GM12872 (cell line): ENCODE data around the gene PDIA6.

Experiments
- TF ChIP-seq, protein P1 (sequence below): IDR thresholded peaks from 3 replicates; pipeline ENCODE4 v1.5.1; 2011; ENCODE audit warnings: low read depth, mild to moderate bottlenecking, low read length, moderate library complexity; ENCODE audit not compliant: insufficient read depth

Gene PDIA6

DNA sequence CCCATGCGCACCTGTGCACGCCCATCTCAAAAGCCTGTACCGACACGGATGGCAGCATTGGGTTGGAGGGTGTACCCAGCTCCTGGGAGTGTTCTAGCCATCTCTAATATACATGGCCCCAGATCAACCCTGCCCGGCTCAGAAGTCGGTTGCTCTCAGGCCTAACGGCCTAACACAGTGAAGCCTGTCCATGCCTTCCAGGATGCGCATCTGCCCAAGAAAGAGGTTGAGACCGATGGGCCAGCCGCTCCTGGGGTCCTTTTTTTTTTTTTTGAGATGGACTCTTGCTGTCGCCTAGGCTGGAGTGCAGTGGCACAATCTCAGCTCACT is 32.1 kb downstream of the PDIA6 start:
- TF ChIP-seq, protein P1, sequence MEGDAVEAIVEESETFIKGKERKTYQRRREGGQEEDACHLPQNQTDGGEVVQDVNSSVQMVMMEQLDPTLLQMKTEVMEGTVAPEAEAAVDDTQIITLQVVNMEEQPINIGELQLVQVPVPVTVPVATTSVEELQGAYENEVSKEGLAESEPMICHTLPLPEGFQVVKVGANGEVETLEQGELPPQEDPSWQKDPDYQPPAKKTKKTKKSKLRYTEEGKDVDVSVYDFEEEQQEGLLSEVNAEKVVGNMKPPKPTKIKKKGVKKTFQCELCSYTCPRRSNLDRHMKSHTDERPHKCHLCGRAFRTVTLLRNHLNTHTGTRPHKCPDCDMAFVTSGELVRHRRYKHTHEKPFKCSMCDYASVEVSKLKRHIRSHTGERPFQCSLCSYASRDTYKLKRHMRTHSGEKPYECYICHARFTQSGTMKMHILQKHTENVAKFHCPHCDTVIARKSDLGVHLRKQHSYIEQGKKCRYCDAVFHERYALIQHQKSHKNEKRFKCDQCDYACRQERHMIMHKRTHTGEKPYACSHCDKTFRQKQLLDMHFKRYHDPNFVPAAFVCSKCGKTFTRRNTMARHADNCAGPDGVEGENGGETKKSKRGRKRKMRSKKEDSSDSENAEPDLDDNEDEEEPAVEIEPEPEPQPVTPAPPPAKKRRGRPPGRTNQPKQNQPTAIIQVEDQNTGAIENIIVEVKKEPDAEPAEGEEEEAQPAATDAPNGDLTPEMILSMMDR = no peak

GRCh38 chr2:10779776-10780490 is 32.7 kb downstream of the PDIA6 start:
- TF ChIP-seq, protein P1 = no peak

- TF ChIP-seq, protein P1 = no peak
Observed at GRCh38 chr2:10778724-10779115, 33.9 kb downstream of the PDIA6 start.

DNA sequence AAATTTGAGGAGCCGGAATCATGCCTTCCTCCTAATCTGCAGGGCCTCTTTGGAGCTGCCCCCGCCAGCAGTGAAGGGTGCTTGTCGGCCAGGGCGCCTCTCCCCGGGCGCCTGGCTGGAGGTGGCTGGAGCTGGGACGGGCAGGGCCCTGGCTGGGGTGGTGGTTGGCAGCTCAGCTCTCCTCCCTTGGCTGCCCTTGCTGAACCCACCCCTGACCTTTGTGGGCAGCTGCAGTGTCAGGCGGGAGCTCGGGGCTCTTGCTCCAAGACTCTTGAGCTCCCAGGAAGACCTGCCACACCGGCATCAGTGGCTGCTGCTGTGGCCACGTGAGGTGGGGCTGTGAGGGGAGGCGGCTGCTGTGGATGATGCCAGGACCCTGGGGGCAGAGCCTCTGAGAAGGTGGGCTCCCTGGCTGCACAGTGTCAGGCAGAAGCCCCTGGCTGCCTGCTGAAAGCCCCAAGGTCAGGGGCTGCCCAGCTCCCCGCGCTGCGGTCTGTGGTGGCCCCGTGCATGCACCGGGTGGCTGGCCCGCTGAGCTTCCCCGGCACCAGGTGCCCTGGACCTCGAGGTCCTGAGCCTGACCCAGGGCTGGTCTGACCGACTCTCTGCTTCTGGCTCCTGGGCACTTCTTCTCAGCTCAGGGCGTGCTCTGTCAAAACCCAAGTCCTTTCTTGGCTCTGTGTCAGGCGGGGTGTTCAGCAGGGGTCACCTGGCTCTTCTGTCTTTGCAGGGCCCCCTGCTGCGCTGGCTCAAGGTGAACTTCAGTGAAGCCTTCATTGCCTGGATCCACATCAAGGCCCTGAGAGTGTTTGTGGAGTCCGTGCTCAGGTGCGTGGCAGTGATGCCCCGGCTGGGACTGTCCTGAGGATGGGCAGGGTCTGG is 34.5 kb downstream of the PDIA6 start:
- TF ChIP-seq, protein P1 = no peak

GRCh38 chr2:10777111-10777841 is 35.3 kb downstream of the PDIA6 start:
- TF ChIP-seq, protein P1 = no peak

DNA sequence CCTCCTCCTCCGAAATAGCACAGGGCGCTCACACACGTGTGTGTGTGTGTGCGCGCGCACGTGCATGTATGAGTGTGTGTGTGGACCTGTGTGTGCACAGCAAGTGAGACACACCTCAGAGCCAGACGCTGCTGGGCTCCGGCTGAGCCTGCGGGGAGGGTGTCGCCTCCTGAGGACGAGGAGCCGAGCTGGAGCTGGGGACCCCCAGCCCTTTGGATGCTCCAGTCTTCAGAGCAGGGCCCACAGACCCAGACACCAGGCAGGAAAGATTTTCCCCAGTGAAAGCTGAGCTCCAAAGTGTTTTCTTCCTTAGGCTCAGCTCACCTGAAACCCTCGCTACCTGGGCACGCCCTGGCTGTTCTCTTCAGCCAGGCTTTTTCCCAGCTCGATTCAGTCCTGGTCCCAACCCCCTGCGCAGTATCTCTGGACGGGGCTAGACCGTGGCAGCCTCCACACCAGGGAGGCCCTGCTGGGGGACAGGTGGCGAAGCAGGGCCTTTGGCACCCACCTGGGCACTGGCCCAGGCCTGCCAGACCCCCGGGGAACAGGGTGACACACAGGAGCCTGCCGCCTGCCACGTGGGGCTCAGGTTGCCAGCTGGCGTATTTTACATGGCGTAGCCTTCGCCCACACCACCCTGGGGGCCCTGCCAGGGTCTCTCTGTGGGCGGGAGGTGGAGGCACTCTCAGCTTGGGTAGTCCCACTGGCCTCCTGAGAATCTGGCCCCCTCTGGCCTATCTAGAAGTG is 36.2 kb downstream of the PDIA6 start:
- TF ChIP-seq, protein P1 = no peak
